A204.1 (cell line): ENCODE results near the gene NCAPD3.
"Not testable (repeated sequence)": the region's sequence is repeated elsewhere in the genome, so short reads cannot be mapped to it uniquely, and the experiment has no call there.

Experiments
- FAIRE-seq: peaks from 2 replicates; lab custom pipeline; 2012; peaks lifted over from hg19 to GRCh38; lab: Jason Lieb, UNC

NCAPD3 gene, protein sequence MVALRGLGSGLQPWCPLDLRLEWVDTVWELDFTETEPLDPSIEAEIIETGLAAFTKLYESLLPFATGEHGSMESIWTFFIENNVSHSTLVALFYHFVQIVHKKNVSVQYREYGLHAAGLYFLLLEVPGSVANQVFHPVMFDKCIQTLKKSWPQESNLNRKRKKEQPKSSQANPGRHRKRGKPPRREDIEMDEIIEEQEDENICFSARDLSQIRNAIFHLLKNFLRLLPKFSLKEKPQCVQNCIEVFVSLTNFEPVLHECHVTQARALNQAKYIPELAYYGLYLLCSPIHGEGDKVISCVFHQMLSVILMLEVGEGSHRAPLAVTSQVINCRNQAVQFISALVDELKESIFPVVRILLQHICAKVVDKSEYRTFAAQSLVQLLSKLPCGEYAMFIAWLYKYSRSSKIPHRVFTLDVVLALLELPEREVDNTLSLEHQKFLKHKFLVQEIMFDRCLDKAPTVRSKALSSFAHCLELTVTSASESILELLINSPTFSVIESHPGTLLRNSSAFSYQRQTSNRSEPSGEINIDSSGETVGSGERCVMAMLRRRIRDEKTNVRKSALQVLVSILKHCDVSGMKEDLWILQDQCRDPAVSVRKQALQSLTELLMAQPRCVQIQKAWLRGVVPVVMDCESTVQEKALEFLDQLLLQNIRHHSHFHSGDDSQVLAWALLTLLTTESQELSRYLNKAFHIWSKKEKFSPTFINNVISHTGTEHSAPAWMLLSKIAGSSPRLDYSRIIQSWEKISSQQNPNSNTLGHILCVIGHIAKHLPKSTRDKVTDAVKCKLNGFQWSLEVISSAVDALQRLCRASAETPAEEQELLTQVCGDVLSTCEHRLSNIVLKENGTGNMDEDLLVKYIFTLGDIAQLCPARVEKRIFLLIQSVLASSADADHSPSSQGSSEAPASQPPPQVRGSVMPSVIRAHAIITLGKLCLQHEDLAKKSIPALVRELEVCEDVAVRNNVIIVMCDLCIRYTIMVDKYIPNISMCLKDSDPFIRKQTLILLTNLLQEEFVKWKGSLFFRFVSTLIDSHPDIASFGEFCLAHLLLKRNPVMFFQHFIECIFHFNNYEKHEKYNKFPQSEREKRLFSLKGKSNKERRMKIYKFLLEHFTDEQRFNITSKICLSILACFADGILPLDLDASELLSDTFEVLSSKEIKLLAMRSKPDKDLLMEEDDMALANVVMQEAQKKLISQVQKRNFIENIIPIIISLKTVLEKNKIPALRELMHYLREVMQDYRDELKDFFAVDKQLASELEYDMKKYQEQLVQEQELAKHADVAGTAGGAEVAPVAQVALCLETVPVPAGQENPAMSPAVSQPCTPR (N-terminal part only)

DNA sequence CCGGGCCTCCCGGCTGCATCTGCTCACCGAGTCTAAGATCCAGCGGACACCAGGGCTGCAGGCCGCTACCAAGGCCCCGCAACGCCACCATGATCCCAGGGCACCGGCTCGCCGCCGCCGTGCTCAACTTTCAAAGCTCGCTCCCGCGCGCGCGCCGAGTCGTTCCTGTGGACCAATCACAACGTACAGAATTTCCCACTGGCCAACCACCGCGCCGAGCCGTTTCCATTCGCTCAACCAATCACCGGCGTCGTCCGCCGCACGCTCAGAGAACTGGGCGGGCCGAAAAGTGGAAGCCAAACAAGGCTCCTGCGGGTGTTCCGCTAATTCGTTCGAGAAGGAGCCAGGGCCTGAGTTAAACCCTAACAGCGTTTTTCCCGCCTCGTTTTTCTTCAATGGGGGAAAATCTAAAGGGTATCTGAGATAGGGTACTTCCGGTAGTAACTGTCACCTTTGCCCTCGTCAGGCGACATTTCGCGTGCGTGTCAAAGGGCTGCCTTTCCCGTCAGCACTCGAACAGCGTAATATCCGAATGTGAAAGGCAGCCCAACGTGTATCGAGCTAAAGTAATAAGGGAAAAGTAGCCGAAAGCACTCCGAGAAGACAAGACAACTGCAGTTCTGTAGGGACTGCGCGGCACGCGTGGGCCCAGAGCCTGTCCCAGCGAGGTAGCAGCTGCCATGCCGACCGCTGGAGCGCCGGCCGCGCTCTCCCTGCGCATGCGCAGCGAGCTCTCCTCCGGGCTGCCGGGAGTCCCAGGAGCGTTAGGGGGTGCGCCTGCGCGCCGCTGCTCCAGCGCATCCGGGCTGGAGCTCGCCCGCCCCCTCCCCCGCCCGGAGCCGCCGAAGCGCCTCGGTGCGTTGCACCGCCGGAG is at the start of gene NCAPD3, which contains the start of gene VPS26B:
TSS of gene NCAPD3 (minus strand) at position 132 of the 874 bp plus-strand sequence. CDS start at position 91, 41 bp downstream.
TSS of gene VPS26B (plus strand) at position 836 of the 874 bp plus-strand sequence. CDS start 452 bp downstream, outside the sequence.
- FAIRE-seq: peak; percentile 83

DNA sequence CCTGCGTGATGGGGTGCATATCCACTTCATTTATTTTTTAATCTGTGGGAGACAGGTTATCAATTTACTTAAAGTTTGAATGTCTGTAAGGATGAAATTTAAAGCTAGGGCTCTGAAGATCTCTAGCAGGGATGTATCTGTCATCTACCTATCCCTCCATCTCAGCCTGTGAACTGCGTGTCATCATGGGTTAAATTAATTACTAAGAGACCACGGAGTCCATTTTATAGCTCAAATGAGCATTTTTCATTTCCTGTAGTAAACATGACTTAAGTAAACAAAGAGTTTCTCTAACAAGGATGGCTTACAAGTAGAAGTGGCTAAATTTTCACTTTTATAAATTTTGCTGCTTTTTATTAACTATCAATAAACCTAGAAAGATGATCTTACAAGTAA is 49.5 kb upstream of the NCAPD3 start:
- FAIRE-seq: no peak

DNA sequence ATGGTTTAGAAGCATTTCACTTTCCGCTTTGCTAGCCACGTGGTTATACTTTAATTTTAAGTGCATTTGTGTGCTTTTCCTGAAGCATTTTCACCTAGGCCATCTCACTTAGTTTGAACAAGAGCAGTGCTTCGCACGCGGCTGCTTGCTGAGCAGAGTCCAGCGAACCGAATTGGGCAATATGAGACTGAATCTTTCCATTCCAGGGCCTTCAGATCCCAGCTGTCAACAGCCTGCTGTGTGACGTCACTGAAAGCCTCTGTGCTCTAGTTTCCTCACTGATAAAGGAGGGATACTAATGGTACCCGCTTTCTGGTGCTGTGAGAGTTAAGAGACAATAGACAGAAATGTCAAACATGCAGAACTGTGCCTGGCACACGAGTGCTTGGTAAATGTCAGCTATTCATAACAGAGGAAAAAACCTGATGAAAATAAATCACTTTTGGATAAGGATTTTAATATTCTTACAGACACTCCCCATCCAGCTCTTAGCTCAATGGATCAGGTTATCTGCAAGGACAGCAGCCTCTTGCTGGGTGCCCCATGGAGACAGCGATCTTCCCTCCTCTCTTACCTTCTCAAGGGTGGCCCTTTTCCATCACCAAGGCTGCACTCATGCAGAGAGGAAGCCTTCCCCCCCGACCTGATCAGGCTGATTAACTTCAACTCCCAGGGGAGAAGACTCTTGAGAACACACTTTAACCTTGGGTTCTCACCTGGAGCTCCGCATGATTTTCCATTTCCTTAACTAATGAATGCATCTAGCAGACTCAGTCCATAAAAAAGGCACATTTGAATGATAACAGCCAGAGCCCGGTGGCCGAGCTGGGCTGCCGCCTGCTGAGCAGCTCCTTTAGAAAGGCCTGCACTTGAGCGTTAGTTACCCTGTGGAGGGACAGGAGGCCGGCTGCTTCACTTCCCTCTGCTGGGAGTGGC is 48.9 kb upstream of the NCAPD3 start:
- no peak for FAIRE-seq

DNA sequence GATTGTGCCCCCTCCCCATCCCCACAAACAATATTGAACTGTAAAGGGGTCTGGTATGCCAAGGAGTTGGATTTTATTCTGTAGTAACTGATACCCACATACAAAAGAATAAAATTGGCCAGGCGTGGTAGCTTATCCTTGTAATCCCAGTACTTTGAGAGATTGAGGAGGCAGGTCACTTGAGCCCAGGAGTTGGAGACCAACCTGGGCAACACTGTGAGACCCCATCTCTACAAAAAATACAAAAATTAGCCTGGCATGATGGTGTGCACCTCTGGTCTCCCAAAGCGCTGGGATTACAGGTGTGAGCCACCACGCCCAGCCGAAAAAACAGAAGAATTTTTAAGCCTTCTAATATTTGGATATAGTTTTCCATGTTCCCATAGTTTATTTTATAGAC is 48.2 kb upstream of the NCAPD3 start:
- no peak for FAIRE-seq

DNA sequence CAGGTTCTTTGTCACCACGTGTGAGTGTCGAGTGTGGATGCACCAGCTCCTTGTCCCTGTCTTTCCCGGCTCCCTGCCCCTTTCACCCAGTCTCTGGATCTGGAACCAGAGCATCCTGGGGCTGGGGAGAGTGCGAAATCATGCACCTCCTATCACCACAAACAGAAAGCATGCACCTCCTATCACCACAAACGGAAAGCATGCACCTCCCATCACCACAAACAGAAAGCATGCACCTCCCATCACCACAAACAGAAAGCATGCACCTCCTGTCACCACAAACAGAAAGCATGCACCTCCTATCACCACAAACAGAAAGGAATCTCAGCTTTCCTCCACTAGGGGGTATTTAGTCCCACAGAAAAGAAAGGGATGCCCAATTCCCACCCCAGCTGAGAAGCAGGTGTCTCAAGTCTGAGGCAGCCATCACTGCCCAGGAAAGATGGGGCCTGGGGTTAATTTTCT is 46.5 kb upstream of the NCAPD3 start:
- no peak for FAIRE-seq

DNA sequence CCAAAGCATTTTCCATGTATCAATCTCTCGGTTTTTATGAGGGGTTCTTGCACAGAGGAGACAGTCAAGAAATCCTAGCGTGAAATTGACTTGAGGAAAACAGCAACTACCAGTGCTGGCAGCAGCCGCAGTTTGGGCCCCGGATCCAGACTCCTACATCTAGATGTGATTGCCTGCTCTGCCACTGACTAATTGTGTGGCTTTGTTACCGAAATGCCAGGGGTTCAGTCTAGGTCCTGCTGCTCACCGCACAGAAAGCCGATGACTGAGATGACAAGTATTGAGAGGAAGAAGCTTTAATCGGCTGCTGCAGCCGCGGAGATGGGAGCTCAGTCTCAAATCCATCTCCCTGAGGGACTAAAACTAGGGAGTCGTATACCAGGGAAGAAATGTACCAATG is 44.2 kb upstream of the NCAPD3 start:
- FAIRE-seq: no peak

DNA sequence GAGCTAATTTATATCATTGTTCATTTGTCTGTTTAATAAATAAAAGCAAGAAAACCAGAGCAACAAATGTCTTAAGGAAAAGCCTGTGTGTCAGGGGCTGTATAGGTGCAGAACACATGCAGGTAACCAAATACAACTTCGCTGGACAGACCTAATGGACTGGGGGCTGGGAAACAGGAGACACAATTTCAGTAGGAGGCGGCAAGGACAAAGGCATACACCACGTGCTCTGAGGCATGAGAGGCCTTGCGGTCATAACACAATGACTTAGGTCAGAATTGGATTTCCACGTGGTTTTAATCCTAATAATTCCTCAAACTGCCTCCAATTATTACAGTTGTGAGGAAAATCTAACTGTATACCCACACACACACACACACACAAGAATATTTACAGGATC is 43.7 kb upstream of the NCAPD3 start:
- FAIRE-seq: no peak

DNA sequence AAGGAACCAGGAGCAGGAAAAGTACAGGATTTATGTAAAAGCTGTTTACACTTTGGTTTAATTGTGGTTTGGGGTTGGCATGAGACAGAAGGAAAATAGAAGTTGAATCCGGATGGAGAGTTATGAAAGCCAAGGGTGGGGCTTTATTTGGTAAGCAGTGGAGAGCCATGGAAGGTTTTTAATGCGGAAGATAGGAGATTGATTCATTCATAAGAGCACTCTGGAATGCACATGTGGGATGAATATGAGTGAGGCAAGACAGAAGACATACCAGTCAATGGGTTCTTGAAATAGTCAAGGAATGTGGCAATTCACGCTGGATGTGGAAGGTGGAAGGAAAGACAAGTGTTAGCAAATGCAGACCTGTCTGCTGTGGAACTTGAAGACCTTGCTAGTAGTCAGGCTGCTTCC is 43.1 kb upstream of the NCAPD3 start:
- no peak for FAIRE-seq

DNA sequence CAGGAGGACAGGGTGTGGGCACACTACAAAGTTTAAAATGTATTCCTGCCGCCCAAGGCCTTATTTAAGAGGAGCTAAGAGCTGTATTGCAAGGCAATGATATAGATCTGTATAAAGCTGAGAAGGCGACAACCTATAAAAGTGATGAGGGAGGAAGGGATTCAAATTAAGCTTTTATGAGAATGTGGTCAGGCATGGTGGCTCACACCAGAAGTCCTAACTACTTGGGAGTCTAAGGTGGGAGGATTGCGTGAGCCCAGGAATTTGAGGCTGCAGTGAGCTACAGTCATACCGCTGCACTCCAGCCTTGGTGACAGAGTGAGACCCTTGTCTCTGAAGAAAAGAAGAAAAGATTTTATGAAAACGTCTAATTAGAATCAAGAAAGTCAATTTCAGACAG is 42.7 kb upstream of the NCAPD3 start:
- FAIRE-seq: no peak

DNA sequence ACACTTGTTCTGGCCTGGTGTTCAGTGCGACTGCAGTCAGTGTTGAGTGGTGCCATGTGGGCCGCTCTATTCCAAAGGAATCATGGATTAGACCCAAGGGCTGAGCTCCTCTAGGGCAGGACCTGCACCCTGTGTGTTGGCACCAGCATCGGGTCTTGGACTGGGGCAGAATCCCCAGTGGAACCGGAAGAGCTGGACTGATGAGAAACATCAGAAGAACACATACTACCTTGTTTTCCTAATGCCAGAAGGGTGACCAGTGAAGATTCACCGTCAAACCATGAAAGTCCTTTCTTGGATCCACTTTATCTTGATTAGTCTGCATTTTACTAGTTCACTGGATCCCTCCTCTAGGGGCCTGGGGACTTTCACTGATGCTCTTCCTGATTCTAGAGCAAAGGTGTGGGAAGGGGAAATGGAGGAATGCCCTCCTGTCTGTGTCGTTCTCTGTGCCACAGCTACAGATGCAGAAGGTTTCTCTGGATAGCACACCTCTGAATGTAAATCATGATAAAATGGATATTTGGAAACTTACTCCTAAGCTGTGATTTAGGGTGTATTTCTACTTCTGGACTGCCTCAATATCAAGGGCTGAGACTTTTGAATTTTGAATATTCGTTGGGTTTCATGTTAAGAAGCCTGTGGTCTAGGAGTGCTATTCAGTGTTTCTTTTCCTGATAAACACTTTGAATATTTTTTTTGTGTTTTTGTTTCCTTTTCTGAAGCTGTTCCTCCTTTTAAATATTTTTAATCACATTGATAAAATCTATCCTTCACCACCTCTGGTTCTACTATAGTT is 41.4 kb upstream of the NCAPD3 start:
- FAIRE-seq: no peak

DNA sequence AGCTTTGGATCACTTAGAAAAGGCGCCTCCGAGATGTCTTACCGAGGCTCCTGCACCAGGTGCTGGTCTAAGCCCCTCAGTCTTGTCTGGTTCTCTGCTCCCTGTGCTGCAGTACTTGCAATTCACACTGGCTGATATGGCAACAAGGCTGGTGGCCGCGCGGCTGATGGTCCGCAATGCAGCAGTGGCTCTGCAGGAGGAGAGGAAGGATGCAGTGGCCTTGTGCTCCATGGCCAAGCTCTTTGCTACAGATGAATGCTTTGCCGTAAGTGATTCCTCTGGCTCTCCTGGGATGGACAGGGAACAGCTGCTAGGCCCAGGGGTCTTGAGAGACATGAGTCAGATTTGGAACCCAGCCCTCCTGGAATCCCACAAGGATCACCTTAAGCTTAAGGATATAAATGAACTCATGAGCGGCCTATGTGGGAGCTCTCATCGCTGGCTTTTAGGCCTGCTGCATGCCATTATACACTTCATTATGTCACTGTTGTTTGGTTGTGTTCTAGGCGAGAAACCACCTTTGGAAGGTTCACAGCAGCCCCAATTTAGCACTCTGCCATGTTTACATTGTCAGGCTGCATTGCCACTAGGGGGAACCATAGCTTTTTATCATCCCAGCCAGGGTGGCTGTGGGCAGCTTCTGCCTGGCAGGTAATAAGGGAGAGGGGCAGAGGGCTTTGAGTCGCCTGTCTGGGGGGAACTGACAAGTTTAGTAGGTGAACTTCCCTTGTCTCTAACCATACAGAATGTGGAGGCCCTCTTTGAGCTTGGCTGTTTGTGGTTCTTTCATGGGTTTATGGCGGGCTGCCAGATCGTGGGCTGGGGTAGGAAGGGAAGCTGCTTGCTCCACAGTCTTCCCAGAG is 38.1 kb upstream of the NCAPD3 start:
- FAIRE-seq: no peak

DNA sequence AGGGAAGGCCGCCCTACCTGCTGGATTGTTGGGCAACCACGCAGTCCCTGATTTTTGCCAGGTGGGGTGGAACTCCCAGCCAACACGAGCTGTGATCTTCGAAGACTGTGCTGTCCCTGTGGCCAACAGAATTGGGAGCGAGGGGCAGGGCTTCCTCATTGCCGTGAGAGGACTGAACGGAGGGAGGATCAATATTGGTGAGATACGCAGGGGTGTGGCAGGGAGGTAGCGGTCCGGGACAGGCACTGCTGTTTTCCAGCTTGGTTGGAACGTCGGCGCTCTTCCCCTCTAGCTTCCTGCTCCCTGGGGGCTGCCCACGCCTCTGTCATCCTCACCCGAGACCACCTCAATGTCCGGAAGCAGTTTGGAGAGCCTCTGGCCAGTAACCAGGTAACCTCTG is 37.2 kb upstream of the NCAPD3 start:
- FAIRE-seq: no peak

DNA sequence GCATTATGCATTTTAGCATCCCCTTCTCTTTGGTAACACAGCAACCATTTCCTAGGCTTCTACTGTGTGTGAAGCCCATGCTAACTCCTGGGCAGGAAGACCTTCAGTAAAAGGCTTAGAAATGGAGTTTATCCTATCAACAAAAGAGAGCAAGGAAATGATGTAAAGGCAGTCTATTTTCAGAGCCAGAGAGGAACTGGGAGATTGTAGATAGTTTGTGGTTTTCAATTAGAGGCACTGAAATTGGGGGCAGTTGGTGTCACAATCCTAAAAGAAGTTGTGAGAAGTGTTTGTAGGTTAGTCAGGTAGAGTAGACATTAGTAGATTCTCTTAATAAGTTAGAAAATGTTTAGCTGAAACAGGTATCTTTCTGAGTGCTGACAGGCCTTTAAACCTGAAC is 36.7 kb upstream of the NCAPD3 start:
- no peak for FAIRE-seq

DNA sequence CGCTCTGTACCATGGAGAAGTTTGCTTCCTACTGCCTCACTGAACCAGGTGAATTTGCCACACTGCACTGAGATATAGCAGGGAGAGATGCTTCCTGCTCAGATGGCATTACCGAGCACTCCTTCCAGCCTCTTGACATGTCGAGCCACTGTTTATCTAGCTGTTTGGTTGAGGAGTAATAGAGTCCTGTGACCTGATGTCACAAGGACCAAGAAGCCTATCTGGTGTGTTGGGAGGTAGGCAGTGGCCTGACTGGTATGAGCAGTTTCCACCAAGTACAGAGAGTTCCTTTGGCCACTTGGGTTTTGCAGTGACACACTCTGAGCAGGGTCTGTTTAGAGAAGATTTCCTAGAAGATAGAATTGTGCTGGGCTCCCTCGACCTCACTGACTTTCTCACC is 34.8 kb upstream of the NCAPD3 start:
- no peak for FAIRE-seq

DNA sequence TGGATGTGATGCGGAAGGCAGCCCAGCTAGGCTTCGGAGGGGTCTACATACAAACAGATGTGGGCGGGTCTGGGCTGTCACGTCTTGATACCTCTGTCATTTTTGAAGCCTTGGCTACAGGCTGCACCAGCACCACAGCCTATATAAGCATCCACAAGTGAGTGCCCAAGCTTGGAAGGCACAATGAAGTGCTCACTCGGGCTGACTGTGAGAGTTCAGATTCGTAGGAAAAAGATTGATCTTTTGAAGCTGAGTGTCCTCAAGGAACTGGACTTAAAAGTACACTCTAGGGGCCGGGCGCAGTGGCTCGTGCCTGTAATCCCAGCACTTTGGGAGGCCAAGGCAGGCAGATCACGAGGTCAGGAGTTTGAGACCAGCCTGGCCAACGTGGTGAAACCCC is 33.3 kb upstream of the NCAPD3 start:
- FAIRE-seq: no peak

DNA sequence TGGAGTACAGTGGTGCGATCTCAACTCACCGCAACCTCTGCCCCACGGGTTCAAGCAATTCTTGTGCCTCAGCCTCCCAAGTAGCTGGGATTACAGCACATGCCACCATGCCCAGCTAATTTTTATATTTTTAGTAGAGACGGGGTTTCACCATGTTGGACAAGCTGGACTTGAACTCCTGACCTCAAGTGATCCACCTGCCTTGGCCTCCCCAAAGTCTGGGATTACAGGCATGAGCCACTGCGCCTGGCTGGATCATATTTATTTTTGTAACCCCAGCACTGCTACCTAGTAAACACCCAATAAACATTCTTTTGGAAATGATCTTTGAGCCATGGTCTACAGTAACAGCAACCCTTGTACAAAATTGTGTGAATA is 31.4 kb upstream of the NCAPD3 start:
- FAIRE-seq: not testable (repeated sequence)

DNA sequence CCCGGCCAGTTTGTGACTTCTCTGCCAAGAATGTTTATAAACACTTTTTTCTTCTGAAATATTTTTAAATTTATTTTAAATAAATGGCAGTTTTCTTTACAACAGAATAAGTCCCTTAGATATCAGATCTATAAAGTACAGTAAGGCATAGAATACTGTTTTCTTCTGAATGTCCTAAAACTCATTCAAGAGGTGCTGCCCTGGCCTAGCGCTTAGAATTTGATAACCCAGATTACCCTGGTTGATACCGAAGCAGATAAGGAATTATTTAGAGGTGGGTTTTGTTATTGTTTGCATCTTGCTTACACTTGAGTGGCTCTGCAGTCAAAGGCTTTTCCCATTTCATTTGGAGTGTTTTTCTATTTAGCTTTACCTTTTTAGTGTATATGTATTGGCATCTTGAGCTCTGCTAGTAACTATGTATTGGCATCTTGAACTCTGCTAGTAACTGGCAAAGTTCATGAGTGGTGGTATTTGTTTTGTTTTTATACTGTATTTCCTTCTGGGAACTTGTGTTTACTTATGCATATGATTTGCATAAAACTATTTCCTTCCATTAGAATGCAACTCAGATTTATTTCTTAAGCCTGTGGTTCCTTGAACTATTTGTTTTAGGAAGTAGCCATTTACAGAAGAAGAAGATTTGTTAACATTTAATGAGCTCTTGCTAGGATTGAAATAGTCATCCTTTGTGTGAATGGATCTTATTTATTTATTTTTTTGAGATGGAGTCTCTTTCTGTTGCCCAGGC is 30.8 kb upstream of the NCAPD3 start:
- no peak for FAIRE-seq
